GM21737 (cell line): Measurements from ENCODE around the gene TNFAIP6.

Experiments
- ATAC-seq: cut with Tn5 transposase; IDR thresholded peaks from one replicate; pipeline ENCODE4 v1.9.1; 2021; ENCODE audit warnings: mild to moderate bottlenecking, moderate library complexity; ENCODE audit not compliant: unreplicated experiment

Gene TNFAIP6

GRCh38 chr2:151358166-151358970, 976 bp downstream of the TNFAIP6 start:
- no peak for ATAC-seq

- no peak for ATAC-seq
Measured at GRCh38 chr2:151359768-151360461, 2.5 kb downstream of the TNFAIP6 start.

GRCh38 chr2:151361674-151362370, 4.4 kb downstream of the TNFAIP6 start:
- ATAC-seq = no peak

GRCh38 chr2:151363709-151364108, 6.3 kb downstream of the TNFAIP6 start:
- peak; percentile 77 for ATAC-seq

GRCh38 chr2:151367571-151367970, 10.2 kb downstream of the TNFAIP6 start:
- no peak for ATAC-seq

GRCh38 chr2:151374436-151374835, 17.0 kb downstream of the TNFAIP6 start:
- ATAC-seq = peak; percentile 91

- no peak for ATAC-seq
Measured at GRCh38 chr2:151379169-151379568, 21.8 kb downstream of the TNFAIP6 start.

GRCh38 chr2:151380580-151381235, 23.3 kb downstream of the TNFAIP6 start:
- ATAC-seq = no peak

GRCh38 chr2:151381266-151381665, 23.9 kb downstream of the TNFAIP6 start:
- ATAC-seq = no peak

GRCh38 chr2:151388011-151388410, 30.6 kb downstream of the TNFAIP6 start:
- ATAC-seq = no peak

GRCh38 chr2:151391436-151391835, 34.0 kb downstream of the TNFAIP6 start:
- no peak for ATAC-seq

GRCh38 chr2:151394509-151394908, 37.1 kb downstream of the TNFAIP6 start:
- ATAC-seq = no peak

- no peak for ATAC-seq
Measured at GRCh38 chr2:151395509-151396374, 38.4 kb downstream of the TNFAIP6 start.

GRCh38 chr2:151399981-151400380, 42.6 kb downstream of the TNFAIP6 start:
- no peak for ATAC-seq

GRCh38 chr2:151401149-151401548, 43.8 kb downstream of the TNFAIP6 start:
- ATAC-seq = no peak

GRCh38 chr2:151403914-151404313, 46.5 kb downstream of the TNFAIP6 start:
- ATAC-seq = no peak

GRCh38 chr2:151405376-151405775, 48.0 kb downstream of the TNFAIP6 start:
- no peak for ATAC-seq

GRCh38 chr2:151407281-151407680, 49.9 kb downstream of the TNFAIP6 start:
- no peak for ATAC-seq

- no peak for ATAC-seq
Measured at GRCh38 chr2:151408788-151409600, 51.6 kb downstream of the TNFAIP6 start.
